K562 (cell line): Measurements from ENCODE around the gene RNF222. TPM values are rescaled to one million over a fixed set of nuclear protein-coding genes. Genes with fewer than 3 reads are reported as not detected.
A peak's percentile ranks its signal among the peaks of the same experiment; 100 is the strongest.

Experiments
- ATAC-seq: fragments of 200-7000 bp; cut with Tn5 transposase; 3 replicates; pipeline ENCODE4 v1.9.1; 2020; ENCODE audit warnings: moderate library complexity
- BruUV-seq: library from RNA; stranded (reverse); fragments of 400-500 nt; replicated peaks from 2 replicates; lab custom pipeline; 2021; lab: Mats Ljungman, UMichigan
- CTCF ChIA-PET: fragments of 300-600 bp; formaldehyde crosslinking; extraction: SDS; loops from one replicate; lab custom pipeline; 2021; ENCODE audit warnings: low intra/inter-chr PET ratio; lab: Yijun Ruan, JAX
- POLR2A ChIA-PET: fragments of 300-600, 350-650 bp; sonication (Branson Sonifier 250); formaldehyde crosslinking; extraction: SDS; loops from one replicate; lab custom pipeline; 2021; ENCODE audit warnings: antibody characterized with exemption, inconsistent platforms; lab: Yijun Ruan, JAX
- DNase-seq, 4 experiments: peaks; one replicate each; pipeline versions ENCODE4 v3.0.0 to v3.0.0-alpha.2; 2011 to 2018; ENCODE audit warnings: low spot score in 3 of 4, mixed read lengths in 3 of 4; ENCODE audit errors: extremely low read depth in 1 of 4
- FAIRE-seq: peaks from 2 replicates; lab custom pipeline; 2011; peaks lifted over from hg19 to GRCh38; lab: Jason Lieb, UNC
- H2AFZ ChIP-seq: 2 replicates; pipeline ENCODE4 v1.6.0; 2011; ENCODE audit warnings: low read depth, low read length, control low read depth, inconsistent platforms
- H3K27ac ChIP-seq: fragments of 200-600 bp; 3 replicates; pipeline ENCODE4 v1.8.0; 2011; ENCODE audit warnings: low read depth, mild to moderate bottlenecking, control low read depth, inconsistent platforms, low read length, moderate library complexity, mixed read lengths; ENCODE audit errors: extremely low read depth
- H3K27me3 ChIP-seq, 2 experiments: fragments of 300-600 bp in 1 of 2; 2 replicates in 1 of 2; 3 replicates in 1 of 2; pipeline versions ENCODE4 v1.6.0 to v1.8.0; 2011; ENCODE audit warnings: inconsistent platforms in 2 of 2, low read length in 2 of 2, mild to moderate bottlenecking in 1 of 2, mixed read lengths in 1 of 2, moderate library complexity in 1 of 2; ENCODE audit not compliant: control insufficient read depth in 2 of 2, insufficient read depth in 2 of 2
- H3K36me3 ChIP-seq: fragments of 300-600 bp; 3 replicates; pipeline ENCODE4 v1.8.0; 2011; ENCODE audit warnings: mild to moderate bottlenecking, low read length, inconsistent platforms; ENCODE audit not compliant: control insufficient read depth, insufficient read depth
- H3K4me1 ChIP-seq, 2 experiments: fragments of 200-600 bp in 1 of 2; replicated peaks in 1 of 2; 2 replicates in 1 of 2; 3 replicates in 1 of 2; pipeline versions ENCODE4 v1.5.1 to v1.8.0; 2011; ENCODE audit warnings: inconsistent platforms in 2 of 2, low read length in 2 of 2, mild to moderate bottlenecking in 1 of 2, mixed read lengths in 1 of 2, moderate library complexity in 1 of 2; ENCODE audit not compliant: control insufficient read depth in 2 of 2, insufficient read depth in 2 of 2
- H3K4me2 ChIP-seq: 2 replicates; pipeline ENCODE4 v1.6.1; 2011; ENCODE audit warnings: low read length, control low read depth, inconsistent platforms, mixed read lengths; ENCODE audit not compliant: insufficient read depth
- H3K4me3 ChIP-seq: fragments of 200-600 bp; sonication (generic), shearing (Covaris generic); 2 replicates; pipeline ENCODE4 v1.5.1; 2016; ENCODE audit warnings: control low read depth, inconsistent platforms
- H3K79me2 ChIP-seq: fragments of 200-600 bp; 3 replicates; pipeline ENCODE4 v1.8.0; 2011; ENCODE audit warnings: low read length, inconsistent platforms; ENCODE audit not compliant: control insufficient read depth, insufficient read depth
- H3K9ac ChIP-seq, 2 experiments: 2 replicates each; pipeline versions ENCODE4 v1.6.0 to v1.6.1; 2011; ENCODE audit warnings: low read depth in 2 of 2, low read length in 2 of 2, control low read depth in 1 of 2, inconsistent platforms in 1 of 2, mild to moderate bottlenecking in 1 of 2, mixed read lengths in 1 of 2; ENCODE audit not compliant: insufficient read depth in 1 of 2
- H3K9me1 ChIP-seq: one replicate; pipeline ENCODE4 v1.6.0; 2011; ENCODE audit warnings: inconsistent platforms, mild to moderate bottlenecking, low read length, moderate library complexity; ENCODE audit not compliant: control insufficient read depth, insufficient read depth
- H3K9me3 ChIP-seq: replicated peaks from 2 replicates; pipeline ENCODE4 v1.5.1; 2011; ENCODE audit warnings: low read depth, low read length, inconsistent platforms; ENCODE audit not compliant: control insufficient read depth, insufficient read depth
- H4K20me1 ChIP-seq: replicated peaks from 2 replicates; pipeline ENCODE4 v1.6.1; 2011; ENCODE audit warnings: low read length, inconsistent platforms, mixed read lengths; ENCODE audit not compliant: control insufficient read depth, insufficient read depth
- AFF4 ChIP-seq: sonication (generic); formaldehyde crosslinking; IDR thresholded peaks from 2 replicates; pipeline ENCODE4 v1.8.0; 2023; ENCODE audit warnings: mild to moderate bottlenecking, missing genetic modification reagents
- ARID1B ChIP-seq: fragments of 450-650 bp; IDR thresholded peaks from 2 replicates; pipeline ENCODE4 v1.6.1; 2016; ENCODE audit warnings: antibody characterized with exemption, mild to moderate bottlenecking, inconsistent platforms
- ATF1 ChIP-seq, 2 experiments: fragments of 450-650 bp in 1 of 2; IDR thresholded peaks; 2 replicates each; pipeline ENCODE4 v1.6.1; 2016; ENCODE audit warnings: missing compliant biosample characterization in 1 of 2, missing genetic modification characterization in 1 of 2
- ATF7 ChIP-seq: fragments of 450-650 bp; IDR thresholded peaks from 2 replicates; pipeline ENCODE4 v1.7.1; 2014; ENCODE audit warnings: mild to moderate bottlenecking, moderate library complexity
- CREB1 ChIP-seq, 2 experiments: sonication (generic) in 1 of 2; formaldehyde crosslinking in 1 of 2; IDR thresholded peaks; 2 replicates each; pipeline versions ENCODE4 v1.6.1 to v1.8.0; 2012 to 2022; ENCODE audit warnings: inconsistent platforms in 1 of 2, mild to moderate bottlenecking in 1 of 2, missing genetic modification reagents in 1 of 2, moderate library complexity in 1 of 2
- CREM ChIP-seq: IDR thresholded peaks from 2 replicates; pipeline ENCODE4 v1.6.1; 2014; ENCODE audit warnings: antibody characterized with exemption, low read depth
- FOS ChIP-seq: IDR thresholded peaks from 3 replicates; pipeline ENCODE4 v1.6.1; 2011; ENCODE audit not compliant: insufficient read length; ENCODE audit errors: extremely low read depth
- FOSL1 ChIP-seq: fragments of 200-800 bp; sonication (Bioruptor generic); conservative IDR thresholded peaks from 2 replicates; pipeline ENCODE4 v1.6.1; 2016; ENCODE audit warnings: missing genetic modification characterization, missing compliant biosample characterization
- HMBOX1 ChIP-seq: sonication (generic); IDR thresholded peaks from 2 replicates; pipeline ENCODE4 v1.6.1; 2016
- POLR3G ChIP-seq: IDR thresholded peaks from 2 replicates; pipeline ENCODE4 v1.6.1; 2011; ENCODE audit not compliant: insufficient read length, insufficient replicate concordance; ENCODE audit errors: extremely low read depth
- RCOR1 ChIP-seq, 2 experiments: IDR thresholded peaks; 2 replicates each; pipeline ENCODE4 v1.6.1; 2012; ENCODE audit warnings: low read depth in 2 of 2, low read length in 2 of 2, borderline replicate concordance in 1 of 2, improper control_type of control experiment in 1 of 2
- TCF7 ChIP-seq: sonication (generic); IDR thresholded peaks from 2 replicates; pipeline ENCODE4 v1.6.1; 2016; ENCODE audit warnings: antibody characterized with exemption, borderline replicate concordance
- ZBTB26 ChIP-seq: fragments of 450-650 bp; formaldehyde crosslinking; IDR thresholded peaks from 2 replicates; pipeline ENCODE4 v1.4.0; 2022; ENCODE audit warnings: missing genetic modification characterization
- ZC3H11A ChIP-seq: IDR thresholded peaks from 2 replicates; pipeline ENCODE4 v1.6.1; 2012; ENCODE audit warnings: low read depth, low read length, improper control_type of control experiment
- ZNF232 ChIP-seq: sonication (generic); formaldehyde crosslinking; IDR thresholded peaks from 2 replicates; pipeline ENCODE4 v1.8.0; 2022; ENCODE audit warnings: mild to moderate bottlenecking, missing genetic modification reagents
- ZNF253 ChIP-seq: fragments of 250-450 bp; sonication (Bioruptor Pico); conservative IDR thresholded peaks from 2 replicates; pipeline ENCODE4 v1.6.1; 2021; ENCODE audit warnings: mild to moderate bottlenecking
- ZNF76 ChIP-seq: fragments of 250-450 bp; sonication (Bioruptor Pico); IDR thresholded peaks from 2 replicates; pipeline ENCODE4 v1.4.0; 2020; ENCODE audit warnings: mild to moderate bottlenecking, moderate library complexity, borderline replicate concordance
- ZSCAN29 ChIP-seq: fragments of 450-650 bp; IDR thresholded peaks from 2 replicates; pipeline ENCODE4 v1.6.1; 2017
- WGBS: fragments of 100-300 bp; shearing (Covaris generic); methylation state at CpG from one replicate; pipeline ENCODE4 v1.1.6; 2016; ENCODE audit warnings: low coverage, mixed read lengths; ENCODE audit not compliant: insufficient coverage; ENCODE audit errors: missing lambda C conversion rate; 5-methylcytosine and 5-hydroxymethylcytosine counted together
- in situ Hi-C: fragments of 300-500 bp; cut with MboI; formaldehyde crosslinking; loops from 4 replicates; pipeline ENCODE4 v1.15.0; 2018; ENCODE audit warnings: inconsistent platforms, mixed read lengths
- intact Hi-C: fragments of 100-400 bp; cut with micrococcal nuclease; formaldehyde crosslinking; loops from 2 replicates; pipeline ENCODE4 v1.14.2; 2022
- polyA plus RNA-seq, 8 experiments: library from polyadenylated mRNA; depleted of rRNA in 4 of 8; stranded (reverse) in 5 of 8; unstranded in 3 of 8; fragments of >200 nt; fragmentation: Nextera tagmentation in 2 of 8; fragmentation: Illumina TruSeq in 1 of 8; extraction: Ambion mirVana in 2 of 8; extraction: Trizol in 1 of 8; gene quantifications; 2 replicates each; pipeline versions ENCODE4 v1.2.1 to v1.2.3, GENCODE V29; 2011 to 2014; ENCODE audit warnings: inconsistent platforms in 1 of 8, missing spikeins in 1 of 8
- total RNA-seq, 7 experiments: library from RNA; depleted of rRNA in 6 of 7; stranded (reverse); fragments of >200 nt in 6 of 7; fragmentation: Illumina TruSeq in 2 of 7; extraction: Trizol in 2 of 7; gene quantifications; 2 replicates each; pipeline versions ENCODE4 v1.2.1 to v1.2.3, GENCODE V29; 2011 to 2021; ENCODE audit warnings: low replicate concordance in 1 of 7

RNF222 gene
- total and polyA plus RNA-seq, 9 of the 15 experiments (the other 6 are each of a cell fraction or from before 2014, with no cell fraction given): not detected

- Histone ChIP-seq H2AFZ (no peak overlapping the region), H3K9me1 (no peaks in the 10 kb centered on the region), H4K20me1 (no peaks in the 10 kb centered on the region), H3K27ac (no peak overlapping the region), H3K36me3 (no peaks in the 10 kb centered on the region), H3K4me2 (no peak overlapping the region; the same call in 1 of the 2 replicates), H3K4me1 (peaks cover 8 to 13% of the 10 kb centered on the region in 2 experiments; a peak in 4 of 5 replicates), H3K79me2 (no peaks in the 10 kb centered on the region), H3K4me3 (no peak overlapping the region), H3K9me3 (no peaks in the 10 kb centered on the region), H3K9ac (no peak overlapping the region), H3K27me3 (no peaks in the 10 kb centered on the region)
- ATAC-seq (peak; percentile 89), FAIRE-seq (peak; percentile 65), DNase-seq (peak; percentile 33 to 69 (median 47))
- POLR2A ChIA-PET: interaction anchor here (0.9 to 1.5 kb wide), 3 partner anchors 8 to 24 kb away, joined by 3 to 4 read pairs (median 3); no protein-coding TSS in a partner anchor
- intact Hi-C loops: loop anchor here (10.0 kb wide), 1 partner anchor 333 kb away; the partner anchor contains the start of gene CCDC42
- in situ Hi-C loops: no loop called here
- WGBS: 0% methylated on average over 4 of the region's 5 CpGs
- BruUV-seq: no TSS peak
- CTCF ChIA-PET: interaction anchor here (0.6 kb wide), 1 partner anchor 144 kb away, joined by 3 read pairs; no protein-coding TSS in a partner anchor
- TF ChIP-seq ZBTB26 (CRISPR knock-in tag): no peak
- TF ChIP-seq HMBOX1: peak; percentile 66
- peak; percentile 95 for TF ChIP-seq FOSL1 (tag)
- no peak for TF ChIP-seq ZNF76 (CRISPR knock-in tag)
- no peak for TF ChIP-seq ZNF253 (CRISPR knock-in tag)
- peak; percentile 90 for TF ChIP-seq ATF7
- TF ChIP-seq AFF4 (CRISPR knock-in tag): no peak
- TF ChIP-seq CREM: peak; percentile 65
- TF ChIP-seq ARID1B: peak; percentile 70
- TF ChIP-seq FOS: peak; percentile 23
- TF ChIP-seq TCF7: no peak
- TF ChIP-seq ZNF232: no peak
- TF ChIP-seq RCOR1 (IDR thresholded peaks at IDR 0.05; ENCODE audit: borderline replicate concordance in 1 of 2, low read depth in 2 of 2, low read length in 2 of 2): 0 out of 4 replicates have a peak, but pooled peaks of 1 of the 2 experiments have one; percentile 27
- TF ChIP-seq POLR3G: no peak
- no peak for TF ChIP-seq ZSCAN29
- no peak for TF ChIP-seq ATF1 (CRISPR knock-in tag; IDR thresholded peaks at IDR 0.05)
- TF ChIP-seq ATF1 (tag; IDR thresholded peaks at IDR 0.05): peak; percentile 61
- TF ChIP-seq ZC3H11A: no peak
- 0 out of 2 replicates have a peak, but pooled peaks have one; percentile 14 for TF ChIP-seq CREB1 (IDR thresholded peaks at IDR 0.05)
- no peak for TF ChIP-seq CREB1 (CRISPR knock-in tag; IDR thresholded peaks at IDR 0.05)
Measured at GRCh38 chr17:8412089-8412488, 14.5 kb upstream of the RNF222 start.
